Measurements from ENCODE around the gene NALCN. TPM values are rescaled to one million over a fixed set of nuclear protein-coding genes. Genes with fewer than 3 reads are reported as not detected.

Gene NALCN
- total RNA-seq, 1 donor from 2014 or later: 18.5 TPM

DNA sequence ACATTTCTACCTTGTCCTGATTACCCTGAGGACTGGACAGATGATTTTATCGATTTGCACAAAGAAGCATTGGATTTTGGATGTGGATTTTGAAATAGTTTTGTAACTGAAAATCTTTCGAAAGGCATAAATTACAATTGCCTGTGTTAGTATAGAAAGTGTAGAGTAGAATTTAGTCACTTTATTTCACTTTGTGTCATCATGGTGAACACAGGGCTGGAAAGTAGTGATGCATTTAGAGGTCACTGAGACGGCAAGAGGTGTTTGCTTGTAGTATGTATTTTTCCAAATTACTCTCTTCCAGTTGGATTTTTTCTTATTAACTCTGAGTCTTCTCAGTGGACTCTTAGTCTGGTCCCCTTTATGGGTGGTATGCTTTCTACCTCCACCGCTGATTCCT lies 326.0 kb downstream of the NALCN start:
- no peaks in the 10 kb centered on the region for H3K4me1 ChIP-seq
- H3K36me3 ChIP-seq: peaks cover 0 to 18% of the 10 kb centered on the region in 2 donors
- H3K4me3 ChIP-seq: no peak overlapping the region
- H3K27me3 ChIP-seq: no peaks in the 10 kb centered on the region
- DNase-seq (ENCODE audit: low spot score in 2 of 2): no peak
- no peaks in the 10 kb centered on the region for H3K9me3 ChIP-seq
- TF ChIP-seq, protein P1, sequence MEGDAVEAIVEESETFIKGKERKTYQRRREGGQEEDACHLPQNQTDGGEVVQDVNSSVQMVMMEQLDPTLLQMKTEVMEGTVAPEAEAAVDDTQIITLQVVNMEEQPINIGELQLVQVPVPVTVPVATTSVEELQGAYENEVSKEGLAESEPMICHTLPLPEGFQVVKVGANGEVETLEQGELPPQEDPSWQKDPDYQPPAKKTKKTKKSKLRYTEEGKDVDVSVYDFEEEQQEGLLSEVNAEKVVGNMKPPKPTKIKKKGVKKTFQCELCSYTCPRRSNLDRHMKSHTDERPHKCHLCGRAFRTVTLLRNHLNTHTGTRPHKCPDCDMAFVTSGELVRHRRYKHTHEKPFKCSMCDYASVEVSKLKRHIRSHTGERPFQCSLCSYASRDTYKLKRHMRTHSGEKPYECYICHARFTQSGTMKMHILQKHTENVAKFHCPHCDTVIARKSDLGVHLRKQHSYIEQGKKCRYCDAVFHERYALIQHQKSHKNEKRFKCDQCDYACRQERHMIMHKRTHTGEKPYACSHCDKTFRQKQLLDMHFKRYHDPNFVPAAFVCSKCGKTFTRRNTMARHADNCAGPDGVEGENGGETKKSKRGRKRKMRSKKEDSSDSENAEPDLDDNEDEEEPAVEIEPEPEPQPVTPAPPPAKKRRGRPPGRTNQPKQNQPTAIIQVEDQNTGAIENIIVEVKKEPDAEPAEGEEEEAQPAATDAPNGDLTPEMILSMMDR (IDR thresholded peaks at IDR 0.05): no peak
- H3K27ac ChIP-seq: no peak overlapping the region
- intact Hi-C loops (cut with DNase I): no loop called here

DNA sequence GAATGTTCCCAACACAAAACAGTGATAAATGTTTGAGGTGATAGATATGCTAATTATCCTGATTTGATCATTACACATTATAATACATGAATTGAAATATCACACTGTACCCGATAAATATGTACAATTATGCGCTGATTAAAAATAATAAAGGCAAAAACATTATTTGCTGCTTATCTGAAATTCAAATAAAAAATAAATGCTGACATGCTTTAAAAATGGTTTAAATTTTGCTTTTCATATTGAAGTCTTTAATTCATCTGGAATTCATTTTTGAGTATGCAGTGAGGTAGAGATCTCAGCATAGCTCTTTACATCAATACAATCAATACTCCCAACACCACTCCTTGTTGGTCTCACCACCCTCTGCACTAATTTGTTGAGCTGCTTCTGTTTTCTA lies 330.8 kb downstream of the NALCN start:
- intact Hi-C loops (cut with DNase I): no loop called here
- DNase-seq (ENCODE audit: low spot score in 2 of 2): no peak
- Histone ChIP-seq H3K4me3 (no peak overlapping the region), H3K27me3 (no peaks in the 10 kb centered on the region), H3K9me3 (no peaks in the 10 kb centered on the region), H3K36me3 (peaks cover 2 to 18% of the 10 kb centered on the region in 2 donors), H3K4me1 (no peaks in the 10 kb centered on the region), H3K27ac (no peak overlapping the region)
- TF ChIP-seq, protein P1 (IDR thresholded peaks at IDR 0.05): no peak

DNA sequence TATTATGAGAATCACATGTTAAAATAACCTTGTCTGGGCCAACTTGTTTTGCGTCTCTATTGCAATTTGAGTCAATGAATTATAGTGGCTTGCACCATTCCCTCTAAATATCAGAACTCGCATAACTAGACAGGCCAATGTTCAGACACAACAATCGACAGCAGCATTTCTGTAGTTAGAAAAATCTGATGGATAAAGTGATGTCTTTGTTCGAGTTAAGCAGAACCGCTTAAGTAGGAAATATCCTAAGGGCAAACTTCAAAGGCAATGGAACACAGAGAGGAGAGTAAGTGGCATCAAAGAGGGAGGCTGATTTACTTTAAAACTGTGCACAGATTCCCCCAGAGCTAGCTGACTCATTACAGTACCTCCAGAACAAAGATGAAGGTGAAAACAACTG lies 333.9 kb downstream of the NALCN start:
- no peak overlapping the region for H3K4me3 ChIP-seq
- intact Hi-C loops (cut with DNase I): no loop called here

DNA sequence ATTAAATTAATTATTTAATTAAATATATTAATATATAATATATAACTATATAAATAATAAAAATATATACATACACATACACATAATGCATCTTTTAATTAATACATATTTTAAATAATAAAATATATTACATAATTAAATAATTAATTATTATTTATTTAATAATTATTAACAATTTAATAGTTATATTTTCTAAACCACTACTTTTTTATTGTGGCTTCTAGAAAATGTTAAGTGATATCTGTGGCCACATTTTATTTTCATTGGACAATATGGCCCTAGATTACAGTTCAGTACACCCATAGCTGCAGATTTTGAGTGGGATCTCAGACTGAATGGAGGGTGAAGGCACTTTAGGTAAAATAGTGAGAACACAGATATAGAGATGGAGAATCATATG lies 335.7 kb downstream of the NALCN start:
- no peak for DNase-seq (ENCODE audit: low spot score in 2 of 2)
- no peak overlapping the region for H3K4me3 ChIP-seq
- TF ChIP-seq, protein P1 (IDR thresholded peaks at IDR 0.05): no peak
- peaks cover 2 to 4% of the 10 kb centered on the region in 2 donors for H3K36me3 ChIP-seq
- H3K4me1 ChIP-seq: no peaks in the 10 kb centered on the region
- H3K27me3 ChIP-seq: no peaks in the 10 kb centered on the region
- intact Hi-C loops (cut with DNase I): no loop called here
- H3K9me3 ChIP-seq: no peaks in the 10 kb centered on the region
- H3K27ac ChIP-seq: no peak overlapping the region

More for the DNA sequence above, 333.9 kb downstream of the NALCN start:
- DNase-seq (ENCODE audit: low spot score in 2 of 2): no peak
- Histone ChIP-seq H3K27me3 (no peaks in the 10 kb centered on the region), H3K9me3 (no peaks in the 10 kb centered on the region), H3K27ac (no peak overlapping the region), H3K36me3 (peaks cover 2 to 4% of the 10 kb centered on the region in 2 donors), H3K4me1 (no peaks in the 10 kb centered on the region)
- TF ChIP-seq, protein P1 (IDR thresholded peaks at IDR 0.05): no peak

DNA sequence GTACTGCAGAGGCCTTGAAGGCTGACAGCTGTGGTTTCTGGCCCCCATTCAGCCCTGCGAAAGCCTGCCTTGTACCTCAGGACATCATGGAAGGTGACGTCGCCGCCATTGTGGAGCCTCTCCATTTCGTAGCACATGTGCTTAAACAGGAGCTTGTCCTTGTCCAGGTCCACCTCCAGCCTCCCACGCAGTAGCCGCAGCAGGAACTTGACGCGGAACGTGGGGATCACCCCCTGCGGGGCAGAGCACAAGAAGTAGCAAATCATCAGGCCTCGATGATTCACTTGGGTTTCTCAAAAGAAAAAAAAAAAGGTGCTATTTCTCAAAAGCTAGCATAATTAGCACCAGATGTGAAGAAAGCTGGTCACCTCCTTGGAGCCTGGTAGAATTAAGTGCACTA lies 351.0 kb downstream of the NALCN start:
- H3K27me3 ChIP-seq: no peaks in the 10 kb centered on the region
- H3K4me3 ChIP-seq: no peak overlapping the region
- H3K9me3 ChIP-seq: no peaks in the 10 kb centered on the region
- peaks cover 0 to 4% of the 10 kb centered on the region in 2 donors for H3K36me3 ChIP-seq
- H3K27ac ChIP-seq: no peak overlapping the region
- no peak for DNase-seq (ENCODE audit: low spot score in 2 of 2)
- TF ChIP-seq, protein P1 (IDR thresholded peaks at IDR 0.05): no peak
- intact Hi-C loops (cut with DNase I): no loop called here
- H3K4me1 ChIP-seq: no peaks in the 10 kb centered on the region

DNA sequence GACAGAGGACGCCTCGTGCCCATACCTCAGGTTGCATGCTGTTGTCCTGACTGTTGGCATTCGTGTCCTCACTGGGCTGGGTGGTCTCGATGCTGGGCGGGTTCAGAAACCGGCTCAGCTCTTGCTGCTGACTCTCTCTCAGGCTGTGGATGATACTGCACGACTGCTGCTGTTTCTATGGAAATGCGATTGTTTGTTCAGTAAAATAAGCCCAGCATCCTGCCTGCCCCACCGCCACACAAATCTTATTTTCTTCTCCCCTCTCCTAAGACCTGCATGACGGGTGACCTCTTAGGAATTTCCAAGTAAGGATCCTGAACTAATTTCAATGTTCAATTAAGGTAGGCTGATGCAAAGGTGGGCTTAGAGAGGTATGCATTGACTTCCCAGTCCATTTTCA lies 356.5 kb downstream of the NALCN start:
- Histone ChIP-seq H3K36me3 (peaks cover 0 to 25% of the 10 kb centered on the region in 2 donors), H3K4me1 (no peaks in the 10 kb centered on the region), H3K4me3 (no peak overlapping the region), H3K27me3 (no peaks in the 10 kb centered on the region), H3K27ac (no peak overlapping the region), H3K9me3 (no peaks in the 10 kb centered on the region)
- TF ChIP-seq, protein P1 (IDR thresholded peaks at IDR 0.05): no peak
- intact Hi-C loops (cut with DNase I): no loop called here
- DNase-seq (ENCODE audit: low spot score in 2 of 2): no peak
